DND-41 (cell line): Measurements from ENCODE around the gene C1orf198.
A peak's percentile ranks its signal among the peaks of the same experiment; 100 is the strongest.

ENCODE experiments used
- ATAC-seq: fragments of 200-7000 bp; cut with Tn5 transposase; 3 replicates; pipeline ENCODE4 v1.9.1; 2021; ENCODE audit warnings: low read depth; ENCODE audit not compliant: insufficient read depth
- DNase-seq: peaks from one replicate; pipeline ENCODE4 v3.0.0-alpha.2; 2020
- H2AFZ ChIP-seq: 2 replicates; pipeline ENCODE4 v1.6.0; 2012; ENCODE audit warnings: low read depth, low read length
- H3K27ac ChIP-seq: 2 replicates; pipeline ENCODE4 v1.5.1; 2012; ENCODE audit warnings: low read length, inconsistent platforms
- H3K27me3 ChIP-seq: fragments of 200-600 bp; sonication (generic); 2 replicates; pipeline ENCODE4 v1.6.0; 2012; ENCODE audit warnings: low read length, mild to moderate bottlenecking, inconsistent platforms; ENCODE audit not compliant: insufficient read depth, poor library complexity
- H3K36me3 ChIP-seq: 2 replicates; pipeline ENCODE4 v1.5.1; 2012; ENCODE audit warnings: low read length, inconsistent platforms; ENCODE audit not compliant: insufficient read depth
- H3K4me1 ChIP-seq: 2 replicates; pipeline ENCODE4 v1.5.1; 2012; ENCODE audit warnings: mild to moderate bottlenecking, low read length; ENCODE audit not compliant: insufficient read depth
- H3K4me2 ChIP-seq: 2 replicates; pipeline ENCODE4 v1.6.0; 2012; ENCODE audit warnings: mild to moderate bottlenecking, moderate library complexity, low read length, inconsistent platforms; ENCODE audit not compliant: insufficient read depth
- H3K4me3 ChIP-seq, 2 experiments: fragments of 200-600 bp in 1 of 2; shearing (Covaris generic) in 1 of 2; 2 replicates each; pipeline ENCODE4 v1.5.1; 2012 to 2016; ENCODE audit warnings: inconsistent platforms in 2 of 2, low read length in 2 of 2, mild to moderate bottlenecking in 2 of 2, low read depth in 1 of 2, moderate library complexity in 1 of 2
- H3K79me2 ChIP-seq: 2 replicates; pipeline ENCODE4 v1.6.0; 2012; ENCODE audit warnings: low read length, inconsistent platforms; ENCODE audit not compliant: insufficient read depth
- H3K9ac ChIP-seq: 2 replicates; pipeline ENCODE4 v1.6.0; 2012; ENCODE audit warnings: low read depth, mild to moderate bottlenecking, inconsistent platforms, low read length, moderate library complexity
- H3K9me3 ChIP-seq: 2 replicates; pipeline ENCODE4 v1.5.1; 2012; ENCODE audit warnings: low read length, moderate library complexity, mild to moderate bottlenecking, inconsistent platforms; ENCODE audit not compliant: insufficient read depth, severe bottlenecking
- H4K20me1 ChIP-seq: 2 replicates; pipeline ENCODE4 v1.6.0; 2012; ENCODE audit warnings: low read length; ENCODE audit not compliant: insufficient read depth
- EZH2 ChIP-seq: IDR thresholded peaks from 3 replicates; pipeline ENCODE4 v1.6.1; 2012; ENCODE audit warnings: borderline replicate concordance, low read depth, mild to moderate bottlenecking, moderate library complexity, low read length, inconsistent platforms; ENCODE audit not compliant: severe bottlenecking
- TF ChIP-seq, protein P1 (sequence below): IDR thresholded peaks from 2 replicates; pipeline ENCODE4 v1.5.1; 2012; ENCODE audit warnings: borderline replicate concordance, low read length, moderate library complexity, mild to moderate bottlenecking; ENCODE audit not compliant: poor library complexity, severe bottlenecking; ENCODE audit errors: extremely low read depth

The C1orf198 gene

DNA sequence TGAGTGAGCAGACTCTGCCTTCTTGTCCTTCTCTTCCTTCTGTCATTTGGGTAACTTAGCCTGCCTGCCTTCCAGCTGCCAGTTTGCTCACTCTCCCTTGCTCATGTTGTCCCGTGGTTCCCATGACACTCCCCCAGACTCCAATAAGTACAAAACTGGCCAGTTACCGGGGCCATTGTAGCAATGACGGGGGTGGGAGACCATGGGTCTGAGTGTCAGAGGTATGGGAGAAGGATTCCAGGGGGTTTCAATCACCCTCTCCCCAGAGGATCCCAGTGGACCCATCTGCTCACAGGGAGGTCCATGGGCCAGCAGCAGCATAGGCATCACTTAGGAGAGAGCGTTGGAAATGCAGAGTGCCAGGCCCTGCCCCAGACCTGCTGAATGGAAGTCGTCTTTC is 69.8 kb downstream of the C1orf198 start:
- DNase-seq, result no peak
- Histone ChIP-seq H3K4me3 (no peak overlapping the region), H4K20me1 (no peaks in the 10 kb centered on the region), H3K9me3 (no peaks in the 10 kb centered on the region), H2AFZ (no peak overlapping the region), H3K4me1 (no peaks in the 10 kb centered on the region), H3K4me2 (no peak overlapping the region), H3K27me3 (peaks cover 9% of the 10 kb centered on the region), H3K36me3 (no peaks in the 10 kb centered on the region), H3K79me2 (no peaks in the 10 kb centered on the region), H3K27ac (no peak overlapping the region), H3K9ac (no peak overlapping the region)
- TF ChIP-seq, protein P1, sequence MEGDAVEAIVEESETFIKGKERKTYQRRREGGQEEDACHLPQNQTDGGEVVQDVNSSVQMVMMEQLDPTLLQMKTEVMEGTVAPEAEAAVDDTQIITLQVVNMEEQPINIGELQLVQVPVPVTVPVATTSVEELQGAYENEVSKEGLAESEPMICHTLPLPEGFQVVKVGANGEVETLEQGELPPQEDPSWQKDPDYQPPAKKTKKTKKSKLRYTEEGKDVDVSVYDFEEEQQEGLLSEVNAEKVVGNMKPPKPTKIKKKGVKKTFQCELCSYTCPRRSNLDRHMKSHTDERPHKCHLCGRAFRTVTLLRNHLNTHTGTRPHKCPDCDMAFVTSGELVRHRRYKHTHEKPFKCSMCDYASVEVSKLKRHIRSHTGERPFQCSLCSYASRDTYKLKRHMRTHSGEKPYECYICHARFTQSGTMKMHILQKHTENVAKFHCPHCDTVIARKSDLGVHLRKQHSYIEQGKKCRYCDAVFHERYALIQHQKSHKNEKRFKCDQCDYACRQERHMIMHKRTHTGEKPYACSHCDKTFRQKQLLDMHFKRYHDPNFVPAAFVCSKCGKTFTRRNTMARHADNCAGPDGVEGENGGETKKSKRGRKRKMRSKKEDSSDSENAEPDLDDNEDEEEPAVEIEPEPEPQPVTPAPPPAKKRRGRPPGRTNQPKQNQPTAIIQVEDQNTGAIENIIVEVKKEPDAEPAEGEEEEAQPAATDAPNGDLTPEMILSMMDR, result no peak
- no peak for TF ChIP-seq EZH2
- no peak for ATAC-seq

DNA sequence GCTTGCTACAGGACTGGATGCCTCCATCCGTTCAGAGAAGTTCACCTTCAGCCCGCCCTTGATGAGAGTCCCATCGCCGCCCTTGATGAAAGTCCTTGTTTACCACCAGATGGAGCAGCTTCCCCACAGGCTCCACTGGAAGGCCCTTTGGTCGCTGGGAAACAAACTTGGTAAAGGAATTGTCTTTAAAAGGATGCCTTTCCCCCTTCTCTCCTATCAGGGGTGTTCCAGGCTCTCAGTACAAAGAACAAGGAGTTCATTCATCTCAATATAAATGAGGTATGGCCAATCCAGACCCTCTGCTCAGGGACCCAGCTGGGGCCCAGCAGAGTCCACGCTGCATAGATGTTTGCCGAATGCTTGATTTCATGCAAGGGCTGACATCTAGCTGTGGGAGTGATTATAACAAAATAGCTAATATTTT is 70.4 kb downstream of the C1orf198 start:
- Histone ChIP-seq H4K20me1 (no peaks in the 10 kb centered on the region), H3K9me3 (no peaks in the 10 kb centered on the region), H3K4me3 (no peak overlapping the region), H2AFZ (no peak overlapping the region), H3K27me3 (peaks cover 9% of the 10 kb centered on the region), H3K4me1 (no peaks in the 10 kb centered on the region), H3K9ac (no peak overlapping the region), H3K4me2 (no peak overlapping the region), H3K36me3 (no peaks in the 10 kb centered on the region), H3K27ac (no peak overlapping the region), H3K79me2 (no peaks in the 10 kb centered on the region)
- TF ChIP-seq, protein P1, result peak; percentile 55
- TF ChIP-seq EZH2, result no peak
- DNase-seq (peak; percentile 13), ATAC-seq (no peak)

DNA sequence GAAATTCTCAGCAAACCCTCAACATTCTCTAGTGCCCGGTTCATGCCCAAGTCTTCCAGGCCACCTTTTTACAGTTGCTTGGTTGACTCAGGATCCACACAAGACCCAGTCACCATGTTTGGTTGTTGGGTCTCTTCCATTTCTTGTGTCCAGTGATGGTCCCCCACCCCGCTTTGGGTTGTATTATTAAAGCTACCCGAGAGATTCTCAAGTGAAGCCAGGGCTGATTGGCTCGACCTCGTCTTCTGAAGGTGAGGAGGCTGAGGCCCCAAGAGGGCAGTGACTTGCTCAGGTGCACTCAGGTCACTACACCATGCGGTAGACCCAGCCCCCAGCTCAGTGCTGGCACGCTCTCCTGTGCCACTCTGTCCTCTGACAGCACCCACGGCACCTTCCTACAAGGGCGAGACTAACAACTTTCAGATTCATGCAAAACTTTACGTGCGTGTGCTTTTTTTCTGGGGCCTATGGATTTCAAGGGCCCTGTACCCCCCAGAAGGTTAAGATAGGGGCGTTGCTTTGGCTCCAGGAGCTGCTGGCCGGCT is 70.9 kb downstream of the C1orf198 start:
- ATAC-seq (no peak), DNase-seq (no peak)
- H3K27ac ChIP-seq, result no peak overlapping the region
- no peak overlapping the region for H2AFZ ChIP-seq
- no peak overlapping the region for H3K9ac ChIP-seq
- TF ChIP-seq EZH2, result no peak
- TF ChIP-seq, protein P1, result no peak
- peaks cover 9% of the 10 kb centered on the region for H3K27me3 ChIP-seq
- H4K20me1 ChIP-seq, result no peaks in the 10 kb centered on the region
- H3K4me1 ChIP-seq, result peaks cover under 1% of the 10 kb centered on the region; the same call in 1 of the 2 replicates
- H3K4me2 ChIP-seq, result no peak overlapping the region
- H3K79me2 ChIP-seq, result no peaks in the 10 kb centered on the region
- no peak overlapping the region for H3K4me3 ChIP-seq
- H3K36me3 ChIP-seq, result no peaks in the 10 kb centered on the region
- H3K9me3 ChIP-seq, result no peaks in the 10 kb centered on the region
